Loucy (cell line): Measurements from ENCODE around the gene PRSS38.

Experiments
- EZH2phosphoT487 ChIP-seq: fragments of 200-600 bp; IDR thresholded peaks from 2 replicates; pipeline ENCODE4 v1.6.1; 2018; ENCODE audit warnings: antibody characterized with exemption, mild to moderate bottlenecking, moderate library complexity, borderline replicate concordance
- TF ChIP-seq, protein P1 (sequence below): fragments of 200-600 bp; sonication (generic); conservative IDR thresholded peaks from 2 replicates; pipeline ENCODE4 v1.5.1; 2014; ENCODE audit warnings: mild to moderate bottlenecking, antibody characterized with exemption, low read length

DNA sequence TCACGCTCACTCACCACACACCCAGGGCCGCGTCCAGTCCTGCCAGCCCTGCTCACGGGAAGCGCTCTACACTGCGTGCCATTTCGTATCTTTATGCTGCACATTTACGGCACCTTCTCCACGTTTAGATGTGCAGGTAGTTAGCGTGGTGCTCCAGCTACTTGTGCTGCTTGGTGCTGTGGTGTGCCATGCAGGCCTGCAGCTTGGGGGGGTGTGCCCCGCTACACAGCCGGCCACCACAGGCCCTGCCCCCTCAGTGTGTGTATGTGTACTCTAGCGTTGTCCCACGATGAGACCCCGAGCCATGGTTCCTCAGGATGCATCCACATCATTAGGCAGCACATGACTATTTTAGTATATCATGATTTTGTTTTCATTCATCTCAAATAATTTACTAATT is 41.9 kb upstream of the PRSS38 start:
- TF ChIP-seq, protein P1, sequence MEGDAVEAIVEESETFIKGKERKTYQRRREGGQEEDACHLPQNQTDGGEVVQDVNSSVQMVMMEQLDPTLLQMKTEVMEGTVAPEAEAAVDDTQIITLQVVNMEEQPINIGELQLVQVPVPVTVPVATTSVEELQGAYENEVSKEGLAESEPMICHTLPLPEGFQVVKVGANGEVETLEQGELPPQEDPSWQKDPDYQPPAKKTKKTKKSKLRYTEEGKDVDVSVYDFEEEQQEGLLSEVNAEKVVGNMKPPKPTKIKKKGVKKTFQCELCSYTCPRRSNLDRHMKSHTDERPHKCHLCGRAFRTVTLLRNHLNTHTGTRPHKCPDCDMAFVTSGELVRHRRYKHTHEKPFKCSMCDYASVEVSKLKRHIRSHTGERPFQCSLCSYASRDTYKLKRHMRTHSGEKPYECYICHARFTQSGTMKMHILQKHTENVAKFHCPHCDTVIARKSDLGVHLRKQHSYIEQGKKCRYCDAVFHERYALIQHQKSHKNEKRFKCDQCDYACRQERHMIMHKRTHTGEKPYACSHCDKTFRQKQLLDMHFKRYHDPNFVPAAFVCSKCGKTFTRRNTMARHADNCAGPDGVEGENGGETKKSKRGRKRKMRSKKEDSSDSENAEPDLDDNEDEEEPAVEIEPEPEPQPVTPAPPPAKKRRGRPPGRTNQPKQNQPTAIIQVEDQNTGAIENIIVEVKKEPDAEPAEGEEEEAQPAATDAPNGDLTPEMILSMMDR = no peak
- no peak for TF ChIP-seq EZH2phosphoT487
